ENCODE measurements around the gene ZNF556. TPM values are rescaled to one million over a fixed set of nuclear protein-coding genes. Genes with fewer than 3 reads are reported as not detected.

The ZNF556 gene
- total RNA-seq (not detected), polyA plus RNA-seq (under 1 TPM; 0.02 to 0.09 TPM)
- long read RNA-seq, donor 1: 0 reads
- long read RNA-seq, donor 2: 0 reads
- long read RNA-seq, donor 3: 0 reads
- long read RNA-seq, donor 4: 0 reads
- long read RNA-seq, donor 5: 0 reads

DNA sequence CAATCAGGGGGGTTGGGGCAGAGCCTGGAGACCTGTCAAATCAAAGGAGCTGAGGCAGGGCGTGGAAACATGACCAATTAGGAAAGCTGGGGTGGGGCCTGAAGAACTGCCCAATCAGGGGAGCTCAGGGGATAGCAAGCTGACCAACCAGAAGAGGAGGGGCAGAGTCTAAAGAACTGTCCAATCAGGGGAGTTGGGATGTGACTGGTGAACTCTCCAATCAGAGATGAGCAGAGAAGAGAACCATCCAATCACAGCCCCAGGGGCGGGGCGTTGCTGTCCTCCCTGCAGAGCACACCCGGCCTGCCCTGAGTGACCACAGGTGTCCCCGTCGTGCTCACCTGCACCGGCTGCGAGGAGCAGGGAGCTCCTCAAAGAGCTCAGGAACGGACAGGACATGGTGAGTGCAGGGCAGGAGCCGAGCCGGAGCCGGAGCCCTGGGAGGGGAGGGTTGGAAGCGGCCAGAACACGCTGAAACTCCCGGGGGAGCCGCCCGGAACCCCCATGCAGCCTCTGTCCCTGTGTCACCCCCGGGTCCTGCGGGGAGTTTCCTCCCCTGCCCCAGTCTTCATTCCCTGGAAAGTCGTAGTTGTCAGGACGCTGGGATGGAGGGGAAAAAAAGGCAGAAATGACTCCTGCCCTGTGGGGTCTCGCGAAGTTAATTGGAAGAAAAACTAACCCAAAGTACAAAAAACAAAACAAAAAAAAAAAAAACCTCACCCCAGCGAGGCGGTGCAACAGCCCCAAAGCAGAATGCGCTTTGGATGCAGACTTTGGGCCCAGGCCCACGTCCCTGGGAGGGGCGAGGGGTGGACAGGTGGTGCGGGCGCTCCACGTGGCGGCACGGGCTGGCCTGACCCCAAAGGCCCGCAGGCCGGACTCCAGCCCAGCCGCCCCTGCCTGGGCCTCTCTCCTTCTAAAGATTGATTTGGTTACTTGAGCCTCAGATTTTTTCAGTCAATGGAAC lies at the start of gene ZNF556:
Gene ZNF556, plus strand, starts transcription at position 311 of the 967 bp plus-strand sequence. Its CDS starts 87 bp downstream, at position 398.
- no peak within 1 kb of the TSS for H3K4me3 ChIP-seq
- H3K36me3 ChIP-seq (ENCODE audit: control insufficient read depth in 4 of 4, insufficient read depth in 4 of 4, low read length in 4 of 4): no peaks in the 10 kb centered on the region
- no peaks in the 10 kb centered on the region for H3K9me3 ChIP-seq (ENCODE audit: control insufficient read depth in 4 of 4, insufficient read depth in 3 of 4, low read length in 3 of 4)
- no peak within 1 kb of the TSS for H3K9ac ChIP-seq (ENCODE audit: insufficient read depth in 1 of 2, low read length in 2 of 2)
- no peaks in the 10 kb centered on the region for H3K27me3 ChIP-seq (ENCODE audit: control insufficient read depth in 3 of 3, insufficient read depth in 3 of 3, low read length in 2 of 3)
- no peak for ATAC-seq (ENCODE audit: insufficient read depth, low FRiP score)
- WGBS, 2 donors: 87 to 90% methylated on average over 36 of the region's 36 CpGs
- no peak for DNase-seq
- TF ChIP-seq, protein P1, sequence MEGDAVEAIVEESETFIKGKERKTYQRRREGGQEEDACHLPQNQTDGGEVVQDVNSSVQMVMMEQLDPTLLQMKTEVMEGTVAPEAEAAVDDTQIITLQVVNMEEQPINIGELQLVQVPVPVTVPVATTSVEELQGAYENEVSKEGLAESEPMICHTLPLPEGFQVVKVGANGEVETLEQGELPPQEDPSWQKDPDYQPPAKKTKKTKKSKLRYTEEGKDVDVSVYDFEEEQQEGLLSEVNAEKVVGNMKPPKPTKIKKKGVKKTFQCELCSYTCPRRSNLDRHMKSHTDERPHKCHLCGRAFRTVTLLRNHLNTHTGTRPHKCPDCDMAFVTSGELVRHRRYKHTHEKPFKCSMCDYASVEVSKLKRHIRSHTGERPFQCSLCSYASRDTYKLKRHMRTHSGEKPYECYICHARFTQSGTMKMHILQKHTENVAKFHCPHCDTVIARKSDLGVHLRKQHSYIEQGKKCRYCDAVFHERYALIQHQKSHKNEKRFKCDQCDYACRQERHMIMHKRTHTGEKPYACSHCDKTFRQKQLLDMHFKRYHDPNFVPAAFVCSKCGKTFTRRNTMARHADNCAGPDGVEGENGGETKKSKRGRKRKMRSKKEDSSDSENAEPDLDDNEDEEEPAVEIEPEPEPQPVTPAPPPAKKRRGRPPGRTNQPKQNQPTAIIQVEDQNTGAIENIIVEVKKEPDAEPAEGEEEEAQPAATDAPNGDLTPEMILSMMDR (IDR thresholded peaks at IDR 0.05; ENCODE audit: control extremely low read depth, extremely low read depth): no peak
- no peaks in the 10 kb centered on the region for H3K4me1 ChIP-seq (ENCODE audit: control insufficient read depth in 5 of 5, insufficient read depth in 5 of 5, low read length in 5 of 5)
- no peak within 1 kb of the TSS for H3K27ac ChIP-seq (ENCODE audit: low read depth in 1 of 2, low read length in 1 of 2)

DNA sequence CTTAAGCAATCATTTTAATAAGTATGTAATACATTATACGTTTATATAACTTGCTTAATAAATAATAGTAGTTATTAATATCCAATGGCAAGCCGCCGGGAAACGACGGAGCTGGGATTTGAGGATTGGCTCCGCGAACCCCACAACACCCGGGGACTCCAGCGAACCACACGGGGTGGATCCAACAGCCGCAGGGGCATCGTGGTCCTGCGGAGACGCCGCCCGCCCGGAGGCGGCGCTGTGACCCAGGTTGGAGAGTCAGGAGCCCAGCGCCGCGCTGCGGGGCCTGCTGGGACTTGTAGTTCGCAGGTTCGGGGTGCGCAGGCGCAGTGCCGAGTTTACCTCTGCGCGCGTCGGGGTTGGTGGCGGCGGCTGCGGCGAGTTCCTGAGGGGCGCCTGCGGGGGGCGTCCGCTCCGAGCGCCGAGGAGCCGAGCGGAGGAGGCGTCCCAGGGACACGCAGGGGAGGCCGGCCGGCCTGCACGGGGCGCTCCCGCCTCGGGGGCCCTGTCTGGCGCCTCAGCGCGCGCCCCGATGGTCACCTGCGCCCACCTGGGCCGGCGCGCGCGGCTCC lies 47.5 kb upstream of the ZNF556 start, which contains the start of gene ZNF554:
Gene ZNF554, plus strand, starts transcription at position 329 of the 572 bp plus-strand sequence. Its CDS starts 204 bp downstream, at position 533.
- peaks cover 0 to 7% (median 3%) of the 10 kb centered on the region in 4 donors for H3K36me3 ChIP-seq (ENCODE audit: control insufficient read depth in 4 of 4, insufficient read depth in 4 of 4, low read length in 4 of 4)
- WGBS, 2 donors: 0% methylated on average over 41 to 64 of the region's 64 CpGs
- H3K9ac ChIP-seq (ENCODE audit: insufficient read depth in 1 of 2, low read length in 2 of 2): peak within 1 kb of the TSS; percentile 63 to 67
- peak; percentile 97 for ATAC-seq (ENCODE audit: insufficient read depth, low FRiP score)
- no peaks in the 10 kb centered on the region for H3K27me3 ChIP-seq (ENCODE audit: control insufficient read depth in 3 of 3, insufficient read depth in 3 of 3, low read length in 2 of 3)
- peaks cover 0 to 3% (median 0%) of the 10 kb centered on the region in 5 donors for H3K4me1 ChIP-seq (ENCODE audit: control insufficient read depth in 5 of 5, insufficient read depth in 5 of 5, low read length in 5 of 5)
- H3K9me3 ChIP-seq (ENCODE audit: control insufficient read depth in 4 of 4, insufficient read depth in 3 of 4, low read length in 3 of 4): no peaks in the 10 kb centered on the region
- peak within 1 kb of the TSS in 1 of 2 donors; percentile 76 for H3K27ac ChIP-seq (ENCODE audit: low read depth in 1 of 2, low read length in 1 of 2)
- peak within 1 kb of the TSS; percentile 78 for H3K4me3 ChIP-seq
- TF ChIP-seq, protein P1 (IDR thresholded peaks at IDR 0.05; ENCODE audit: control extremely low read depth, extremely low read depth): peak; percentile 98
- peak; percentile 96 to 98 (median 98) for DNase-seq

DNA sequence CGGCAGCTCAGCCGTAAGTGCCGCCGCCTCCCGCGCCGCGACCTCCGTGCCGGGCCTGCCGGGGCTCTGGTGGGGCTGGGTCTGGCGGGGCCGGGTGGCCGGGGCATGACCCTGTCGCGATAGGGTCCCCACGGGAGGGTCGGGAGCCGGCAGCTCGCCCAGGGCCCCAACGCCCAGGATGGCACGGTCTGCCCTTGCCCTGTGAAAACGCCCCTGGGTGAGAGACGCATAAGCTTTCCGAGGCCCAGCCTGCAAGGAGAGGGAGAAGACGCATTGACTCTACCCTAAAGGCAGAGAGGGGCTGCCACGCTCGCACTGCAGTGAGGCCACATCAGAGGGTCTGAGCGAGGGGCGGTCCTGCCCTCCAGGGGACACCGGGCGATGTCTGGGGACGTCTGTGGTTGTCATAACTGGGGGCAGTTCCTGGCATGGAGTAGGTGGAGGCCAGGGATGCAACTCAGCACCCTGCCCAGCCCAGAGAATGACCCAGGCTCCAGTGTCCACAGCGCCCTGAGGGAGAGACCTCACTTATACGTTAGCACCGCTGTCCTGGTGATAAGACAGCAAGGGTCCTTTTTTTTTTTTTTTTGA lies 46.9 kb upstream of the ZNF556 start:
- H3K9ac ChIP-seq (ENCODE audit: insufficient read depth in 1 of 2, low read length in 2 of 2): peak overlapping the region; percentile 63 to 67
- DNase-seq (peak; percentile 24 to 38 (median 32)), ATAC-seq (ENCODE audit: insufficient read depth, low FRiP score) (no peak)
- H3K4me1 ChIP-seq (ENCODE audit: control insufficient read depth in 5 of 5, insufficient read depth in 5 of 5, low read length in 5 of 5): peaks cover 0 to 3% (median 0%) of the 10 kb centered on the region in 5 donors
- peak overlapping the region in 1 of 2 donors; percentile 76 for H3K27ac ChIP-seq (ENCODE audit: low read depth in 1 of 2, low read length in 1 of 2)
- 3 to 5% methylated on average over 25 to 36 of the region's 36 CpGs for WGBS, 2 donors
- H3K27me3 ChIP-seq (ENCODE audit: control insufficient read depth in 3 of 3, insufficient read depth in 3 of 3, low read length in 2 of 3): no peaks in the 10 kb centered on the region
- TF ChIP-seq, protein P1 (IDR thresholded peaks at IDR 0.05; ENCODE audit: control extremely low read depth, extremely low read depth): no peak
- no peaks in the 10 kb centered on the region for H3K9me3 ChIP-seq (ENCODE audit: control insufficient read depth in 4 of 4, insufficient read depth in 3 of 4, low read length in 3 of 4)
- peaks cover 0 to 7% (median 3%) of the 10 kb centered on the region in 4 donors for H3K36me3 ChIP-seq (ENCODE audit: control insufficient read depth in 4 of 4, insufficient read depth in 4 of 4, low read length in 4 of 4)
- peak overlapping the region; percentile 78 for H3K4me3 ChIP-seq

Data from lung (tissue), 16 donors.